ELR (cell line): ENCODE results near the gene ASL.
"Not testable (repeated sequence)": the region's sequence is repeated elsewhere in the genome, so short reads cannot be mapped to it uniquely, and the experiment has no call there.

Source experiments
- DNase-seq: peaks from one replicate; pipeline ENCODE4 v3.0.0-alpha.2; 2015; ENCODE audit warnings: low read depth

ASL gene

DNA sequence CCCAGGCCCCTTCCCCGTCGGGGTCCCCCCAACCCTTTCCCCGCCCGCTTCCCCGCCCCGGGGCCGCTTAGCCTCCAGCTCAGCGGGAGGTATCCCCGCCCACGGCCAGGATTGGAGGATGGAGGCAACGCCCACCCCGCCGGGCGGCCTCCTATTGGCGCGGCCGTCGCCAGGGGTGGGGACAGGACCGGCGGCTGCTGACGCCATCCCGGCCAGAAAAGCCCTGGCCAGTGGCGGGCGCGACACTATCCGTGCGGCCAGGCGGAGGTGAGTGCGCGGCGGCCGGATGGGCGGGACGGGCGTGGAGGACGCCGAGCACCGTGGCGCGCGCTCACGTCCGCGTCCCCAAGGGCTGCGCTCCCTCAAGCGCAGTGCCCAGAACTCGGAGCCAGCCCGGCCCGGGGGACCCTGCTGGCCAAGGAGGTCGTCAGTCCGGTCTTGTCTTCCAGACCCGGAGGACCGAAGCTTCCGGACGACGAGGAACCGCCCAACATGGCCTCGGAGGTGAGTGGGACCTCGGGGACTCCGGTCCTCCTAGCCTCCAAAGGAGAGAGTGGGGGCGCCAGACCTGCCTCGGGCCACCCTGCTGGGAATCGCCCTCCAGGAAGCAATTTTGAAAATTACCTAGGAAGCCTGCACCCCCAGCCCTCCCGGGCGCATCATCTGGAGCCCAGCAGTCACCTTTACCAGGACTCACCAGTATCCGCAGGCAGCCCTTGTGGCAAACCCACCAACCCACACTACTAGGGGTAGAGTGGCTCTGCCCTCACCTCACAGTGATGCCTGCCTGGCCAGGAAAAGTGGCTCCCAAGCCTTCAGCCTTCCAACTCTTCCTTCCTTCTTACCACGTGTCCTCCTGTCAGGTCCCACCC is at the start of gene ASL:
TSS of gene ASL (plus strand) at position 230 of the 872 bp plus-strand sequence. CDS start at position 493, 263 bp downstream.
- DNase-seq = peak; percentile 91

DNA sequence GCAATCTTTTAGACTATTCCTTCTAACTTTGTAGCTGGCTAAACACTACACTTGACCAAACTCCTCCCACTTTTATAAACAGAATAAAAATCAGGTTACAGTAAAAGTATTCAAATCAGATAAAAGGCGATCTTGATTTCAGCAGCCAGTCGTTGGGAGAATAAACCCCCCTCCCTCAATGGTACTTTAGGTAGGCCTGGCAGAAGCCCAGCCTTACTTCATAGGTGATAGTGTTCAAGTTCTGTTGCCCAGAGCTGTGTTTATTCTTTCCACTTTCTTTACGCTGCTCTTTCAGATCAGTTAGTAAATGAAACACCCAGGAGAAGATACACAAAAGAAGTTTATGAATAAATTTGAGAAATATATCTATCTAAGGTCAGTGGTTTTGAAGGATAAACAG is 47.3 kb upstream of the ASL start:
- DNase-seq = not testable (repeated sequence)

DNA sequence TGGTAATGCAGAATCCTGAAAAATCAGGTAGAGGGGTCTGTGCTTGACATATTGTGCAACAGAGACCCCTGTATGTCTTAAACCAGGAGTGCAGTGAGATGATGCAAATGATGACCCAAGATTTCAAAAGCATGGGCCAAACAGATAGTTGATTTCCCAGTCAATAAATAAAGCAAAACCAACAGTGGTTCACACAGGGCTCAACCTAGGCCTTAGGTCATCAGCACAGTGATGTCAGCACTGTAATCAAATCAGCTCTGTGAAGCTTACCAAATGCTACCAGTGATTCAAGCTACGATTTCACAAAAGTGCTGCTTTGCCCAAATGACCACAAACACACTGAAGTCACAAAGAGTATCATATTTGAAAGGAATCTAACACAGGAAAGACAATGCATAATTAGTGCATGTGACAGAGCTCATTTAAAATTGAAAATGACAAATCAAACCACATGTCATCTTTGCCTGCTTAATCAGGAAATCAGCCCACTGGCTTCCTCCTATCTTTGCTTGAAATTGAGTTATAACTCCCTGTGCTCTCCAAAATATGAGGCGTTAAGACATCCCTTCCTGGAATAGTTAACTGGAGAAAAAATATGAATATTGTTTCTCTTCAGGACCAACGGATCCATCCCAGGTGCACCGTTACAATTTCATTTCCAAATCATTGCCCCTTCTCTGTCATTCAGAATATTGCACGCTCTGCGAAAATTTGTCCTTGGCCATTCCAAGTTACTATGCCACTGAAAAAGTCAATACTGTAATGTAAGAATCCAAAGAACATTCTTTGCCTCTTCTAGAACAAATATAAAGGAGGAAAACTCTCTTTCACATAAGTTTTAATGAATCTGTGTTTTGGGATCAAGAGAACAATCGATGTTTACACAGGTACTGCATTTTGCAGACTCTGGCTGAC is 41.9 kb upstream of the ASL start:
- DNase-seq = no peak

DNA sequence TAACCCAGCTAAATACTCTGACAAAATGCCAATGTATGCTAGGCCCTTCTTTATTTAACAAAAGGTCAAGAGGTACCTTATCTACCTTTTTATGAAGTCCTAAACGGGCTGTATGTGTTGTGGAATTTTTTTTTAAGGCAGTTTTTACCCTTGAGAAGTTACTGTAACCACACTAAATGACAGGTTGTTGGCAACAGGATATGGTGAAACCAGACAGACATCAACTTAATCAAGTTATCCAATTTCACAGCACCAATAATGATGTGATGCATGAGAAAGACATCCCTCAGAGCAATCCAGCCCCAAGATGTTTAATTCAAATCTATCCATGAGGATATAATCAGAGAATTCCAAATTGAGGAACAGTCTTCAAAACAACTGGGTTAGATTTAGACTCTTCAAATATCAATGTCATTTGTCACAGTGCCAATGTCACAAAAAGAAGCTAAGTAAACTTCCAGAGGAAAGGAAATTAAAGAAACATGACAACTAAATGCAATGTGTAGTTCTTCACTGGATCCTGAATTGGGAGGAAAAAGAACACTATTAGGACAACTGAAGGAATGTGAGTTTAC is 41.1 kb upstream of the ASL start:
- DNase-seq = not testable (repeated sequence)

DNA sequence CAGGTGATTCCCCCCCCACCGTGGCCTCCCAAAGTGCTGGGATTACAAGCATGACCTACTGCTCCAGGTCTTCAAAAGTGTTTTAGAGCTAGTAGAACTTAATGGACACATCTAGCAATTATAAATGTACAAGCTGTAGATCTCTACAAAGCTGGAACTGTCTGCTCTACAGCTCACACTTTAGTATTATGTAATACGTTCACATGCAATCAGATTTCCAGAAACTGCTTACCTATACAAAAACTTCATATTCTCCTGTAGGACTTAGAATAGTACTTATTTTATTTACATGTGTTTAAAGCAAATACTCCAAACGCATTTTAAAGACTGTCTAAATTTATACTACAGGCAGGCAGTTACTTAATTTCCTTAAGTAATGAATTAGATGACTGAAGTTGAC is 39.2 kb upstream of the ASL start:
- DNase-seq = no peak

DNA sequence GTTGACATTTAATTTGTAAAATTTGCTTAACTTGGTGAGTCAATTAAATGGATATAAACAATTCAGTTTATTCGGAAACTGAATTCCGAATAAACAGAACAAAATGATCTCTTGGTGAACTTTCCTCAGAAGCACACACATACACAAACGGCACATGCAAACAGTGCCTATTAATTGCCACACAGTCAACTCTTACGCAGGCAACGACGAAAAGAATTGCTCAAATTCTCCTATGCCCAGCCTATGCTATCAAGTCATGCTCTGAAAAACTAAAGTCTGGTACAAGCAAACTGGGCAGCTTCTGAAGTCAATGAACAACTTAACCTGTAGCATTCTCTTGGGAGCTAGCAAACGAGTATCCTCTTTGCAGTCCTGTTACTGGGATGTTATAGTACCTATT is 38.8 kb upstream of the ASL start:
- DNase-seq = no peak

DNA sequence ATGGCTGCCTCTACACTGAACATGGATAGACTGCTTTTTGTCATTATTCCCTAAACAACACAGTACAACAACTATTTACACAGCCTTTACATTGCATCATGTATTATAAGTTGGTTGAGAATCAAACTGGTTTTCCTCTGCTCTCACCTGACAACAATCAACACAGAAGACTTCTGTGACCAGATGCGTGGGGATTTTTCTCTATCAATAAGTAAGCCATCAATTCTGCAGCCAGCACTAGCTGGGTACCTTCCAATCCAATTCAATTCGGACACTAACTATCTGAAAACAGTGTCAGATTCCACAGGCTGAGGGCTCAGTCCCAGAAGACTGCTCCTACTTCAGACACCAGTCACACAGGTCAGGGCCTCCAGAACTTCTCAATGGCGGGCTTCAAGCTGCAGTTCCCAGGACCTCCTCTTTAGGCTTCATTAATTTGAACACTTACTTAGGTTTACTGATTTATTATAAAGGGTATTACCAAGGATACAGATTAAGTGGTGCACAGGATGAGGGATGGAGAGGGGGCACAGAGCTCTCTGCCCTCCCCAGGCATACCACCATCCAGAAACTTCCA is 36.4 kb upstream of the ASL start:
- DNase-seq = no peak

DNA sequence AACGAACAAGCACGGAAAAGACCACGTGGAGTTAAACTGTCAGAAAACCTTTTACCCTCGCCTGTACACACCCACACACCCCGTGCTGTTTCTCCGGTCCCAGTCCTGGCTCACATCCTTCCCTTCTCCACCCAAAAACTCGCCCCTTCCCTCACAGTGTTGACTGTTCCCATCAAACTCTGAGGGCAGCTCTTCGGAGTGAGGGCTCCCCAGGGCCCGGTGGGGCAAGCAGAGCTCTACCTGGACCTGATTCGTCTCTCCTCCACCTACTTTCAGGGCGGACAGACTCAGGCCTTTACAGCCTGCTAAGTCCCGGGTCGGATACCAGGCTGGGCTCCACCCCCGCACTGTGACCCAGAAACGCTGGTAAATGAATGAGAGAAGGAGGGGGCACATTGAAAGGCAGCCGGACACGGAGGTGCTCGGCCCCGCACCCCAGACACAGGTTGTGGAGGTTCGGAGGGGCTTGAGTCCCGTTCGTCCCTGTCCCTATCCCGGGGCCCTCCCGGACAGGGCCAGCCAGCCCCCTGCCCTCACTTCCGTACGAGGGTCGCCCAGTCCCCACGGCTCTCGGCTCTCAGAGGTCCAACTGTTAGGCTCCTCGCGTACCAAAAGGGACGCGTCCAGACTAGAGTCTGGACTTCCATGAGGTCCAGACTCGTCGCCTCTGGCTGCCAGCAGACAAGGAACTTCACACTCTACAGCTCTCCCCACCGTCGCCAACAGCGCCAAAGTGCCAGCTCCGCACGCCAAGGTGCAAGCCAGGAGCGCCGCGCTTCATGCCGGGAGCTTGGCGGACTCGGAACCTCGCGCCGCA is 31.7 kb upstream of the ASL start:
- peak; percentile 12 for DNase-seq

DNA sequence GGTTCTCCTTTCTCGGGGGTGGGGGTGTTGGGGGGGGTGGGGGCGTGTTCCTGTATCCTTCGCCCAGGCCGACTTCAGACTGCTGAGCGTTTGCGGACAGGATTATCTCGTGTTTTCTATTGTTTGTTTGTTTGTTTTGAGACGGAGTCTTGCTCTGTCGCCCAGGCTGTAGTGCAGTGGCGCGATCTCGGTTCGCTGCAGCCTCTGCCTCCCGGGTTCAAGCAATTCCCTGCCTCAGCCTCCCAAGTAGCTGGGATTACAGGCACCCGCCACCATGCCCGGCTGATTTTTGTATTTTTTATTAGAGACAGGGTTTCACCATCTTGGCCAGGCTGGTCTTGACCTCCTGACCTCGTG is 31.1 kb upstream of the ASL start:
- not testable (repeated sequence) for DNase-seq

DNA sequence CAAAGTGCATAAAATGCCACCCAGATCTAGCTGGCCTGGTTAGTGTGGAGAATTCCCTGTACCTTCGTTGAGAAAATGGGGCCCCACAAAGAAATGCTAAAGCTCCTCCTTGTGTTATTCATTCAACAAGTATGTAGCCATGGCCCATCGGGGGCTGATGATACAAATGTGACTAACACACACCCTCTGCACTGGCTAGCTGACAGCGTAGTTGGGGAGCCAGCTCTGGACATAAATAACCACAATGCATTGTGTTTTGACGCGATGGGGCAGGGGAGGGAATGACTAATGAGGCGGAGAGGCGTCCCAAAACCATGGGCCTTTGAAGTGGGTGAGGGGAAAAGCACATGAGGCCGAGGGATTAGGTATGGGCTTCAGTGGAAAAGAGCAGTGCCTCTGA is 28.2 kb upstream of the ASL start:
- peak; percentile 96 for DNase-seq

DNA sequence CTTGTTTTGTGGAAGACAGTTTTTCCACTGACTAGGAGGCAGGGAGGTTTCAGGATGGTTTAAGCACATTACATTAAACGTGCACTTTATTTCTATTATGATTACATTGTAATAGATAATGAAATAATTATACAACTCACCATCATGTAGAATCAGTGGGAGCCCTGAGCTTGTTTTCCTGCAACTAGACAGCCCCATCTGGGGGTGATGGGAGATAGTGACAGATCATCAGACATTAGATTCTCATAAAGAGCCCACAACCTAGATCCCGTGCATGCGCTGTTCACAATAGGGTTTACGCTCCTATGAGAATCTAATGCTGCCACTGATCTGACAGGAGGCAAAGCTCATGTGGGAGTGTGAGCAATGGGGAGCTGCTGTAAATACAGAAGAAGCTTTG is 25.7 kb upstream of the ASL start:
- DNase-seq = not testable (repeated sequence)

DNA sequence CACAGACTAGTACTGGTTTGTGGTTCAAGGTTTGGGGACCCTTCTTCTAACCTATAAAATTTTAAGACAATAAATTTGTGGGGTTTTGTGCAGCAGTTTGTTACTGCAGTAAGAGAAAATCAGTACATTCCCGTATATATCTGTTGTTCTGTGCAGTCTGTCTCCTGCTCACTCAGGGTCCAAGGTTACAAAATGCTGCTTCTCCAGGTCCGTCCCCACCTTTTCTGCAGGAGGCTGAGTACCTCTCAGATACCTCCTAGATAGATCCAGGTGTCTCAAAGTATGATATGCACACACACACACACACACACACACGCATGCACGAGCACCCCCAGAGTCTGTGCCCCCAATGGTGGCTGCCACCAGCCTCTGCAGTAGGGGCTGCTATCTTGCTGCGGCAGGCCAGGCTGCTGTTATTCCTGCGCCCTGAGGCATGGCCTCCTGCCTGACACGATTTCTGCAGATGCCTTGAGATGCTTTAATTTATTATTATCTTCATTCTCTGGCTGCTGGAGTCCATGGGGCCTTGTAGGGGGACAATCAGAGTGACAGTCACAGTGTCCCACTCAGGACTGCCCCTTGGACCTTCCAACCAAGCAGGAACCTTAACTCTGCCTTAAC is 25.2 kb upstream of the ASL start:
- no peak for DNase-seq

DNA sequence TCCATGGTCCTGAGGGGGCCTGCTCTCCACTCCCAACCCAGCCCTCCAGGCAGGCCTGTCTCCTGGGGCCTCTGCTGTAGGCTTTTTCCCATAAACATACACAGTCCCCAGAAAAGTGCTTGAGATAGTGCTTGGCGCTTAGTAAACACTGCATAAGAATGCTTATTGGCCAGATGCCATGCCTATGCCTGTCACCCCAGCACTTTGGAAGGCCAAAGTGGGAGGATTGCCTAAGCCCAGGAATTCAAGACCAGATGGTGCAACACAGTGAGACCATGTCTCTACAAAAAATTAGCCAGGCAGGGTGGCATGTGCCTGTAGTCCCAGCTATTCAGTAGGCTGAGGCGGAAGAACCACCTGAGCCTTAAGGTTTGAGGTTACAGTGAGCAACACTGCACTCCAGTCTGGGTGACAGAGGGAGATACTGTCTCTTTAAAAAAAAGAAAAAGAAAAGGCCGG is 24.6 kb upstream of the ASL start:
- DNase-seq = peak; percentile 87

DNA sequence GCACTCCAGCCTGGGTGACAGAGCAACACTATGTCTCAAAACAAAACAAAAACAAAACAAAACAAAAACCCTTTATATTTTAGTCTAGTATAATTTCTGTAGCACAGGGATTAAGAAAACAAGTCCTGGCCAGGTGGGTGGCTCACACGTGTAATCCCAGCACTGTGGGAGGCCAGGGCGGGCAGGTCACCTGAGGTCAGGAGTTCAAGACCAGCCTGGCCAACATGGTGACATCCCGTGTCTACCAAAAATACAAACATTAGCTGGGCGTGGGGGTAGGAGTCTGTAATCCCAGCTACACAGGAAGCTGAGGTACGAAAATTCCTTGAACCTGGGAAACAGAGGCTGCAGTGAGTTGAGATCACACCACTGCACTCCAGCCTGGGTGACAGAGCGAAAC is 23.2 kb upstream of the ASL start:
- no peak for DNase-seq

DNA sequence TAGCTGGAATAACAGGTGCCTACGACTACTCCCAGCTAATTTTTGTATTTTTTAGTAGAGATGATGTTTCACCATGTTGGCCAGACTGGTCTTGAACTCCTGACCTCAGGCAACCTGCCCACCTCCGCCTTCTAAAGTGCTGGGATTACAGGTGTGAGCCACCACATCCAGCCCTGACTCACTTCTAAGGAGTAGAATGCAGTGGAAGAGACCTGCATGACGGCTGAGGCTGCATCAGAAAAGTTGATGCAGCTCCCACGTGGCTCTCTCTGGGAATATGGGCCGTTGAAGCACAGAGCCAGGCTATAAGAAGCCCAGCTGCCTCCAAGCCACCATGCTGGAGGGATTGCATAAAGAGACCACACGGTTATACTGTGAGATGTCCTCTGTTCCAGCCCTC is 21.6 kb upstream of the ASL start:
- no peak for DNase-seq

DNA sequence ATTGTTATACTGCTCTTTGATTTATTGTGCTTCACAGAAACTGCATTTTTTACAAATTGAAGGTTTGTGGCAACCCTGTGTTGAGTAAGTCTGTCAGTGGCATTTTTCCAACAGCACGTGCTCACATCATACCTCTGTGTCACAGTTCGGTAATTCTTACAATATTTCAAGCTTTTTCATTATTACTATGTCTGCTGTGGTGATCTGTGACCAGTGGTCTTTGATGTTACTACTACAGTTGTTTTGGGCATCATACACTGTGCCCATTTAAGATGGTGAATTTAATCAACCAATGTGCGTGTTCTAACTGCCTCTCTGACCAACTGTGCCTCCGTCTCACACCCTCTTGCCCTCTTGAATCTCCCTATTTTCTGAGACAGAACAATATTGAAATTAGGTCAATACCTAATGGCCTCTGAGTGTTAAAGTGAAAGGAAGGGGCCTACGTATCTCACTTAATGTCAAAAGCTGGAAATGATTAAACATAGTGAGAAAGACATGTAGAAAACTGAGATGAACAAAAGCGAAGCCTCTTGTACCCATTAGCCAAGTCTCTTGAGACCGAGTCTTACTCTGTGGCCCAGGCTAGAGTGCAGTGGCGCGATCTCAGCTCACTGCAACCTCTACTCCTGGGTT is 20.2 kb upstream of the ASL start:
- peak; percentile 72 for DNase-seq

DNA sequence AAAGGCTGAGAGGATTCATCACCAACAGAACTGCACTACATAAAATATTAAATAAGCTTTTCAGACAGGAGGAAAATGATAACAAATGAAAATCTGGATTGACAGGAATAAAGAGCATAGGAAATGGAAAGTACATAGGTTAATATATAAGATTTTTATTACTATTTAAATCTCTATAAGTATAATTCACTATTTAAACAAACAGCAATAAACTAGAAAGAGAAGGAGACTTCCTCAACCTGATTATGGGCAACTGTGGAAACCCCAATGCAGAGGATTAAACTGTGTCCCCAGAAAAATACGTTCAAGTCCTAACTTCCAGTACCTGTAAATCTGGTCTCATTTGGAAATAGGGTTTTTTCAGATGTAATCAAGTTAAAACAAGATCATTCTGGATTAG is 14.8 kb upstream of the ASL start:
- no peak for DNase-seq

DNA sequence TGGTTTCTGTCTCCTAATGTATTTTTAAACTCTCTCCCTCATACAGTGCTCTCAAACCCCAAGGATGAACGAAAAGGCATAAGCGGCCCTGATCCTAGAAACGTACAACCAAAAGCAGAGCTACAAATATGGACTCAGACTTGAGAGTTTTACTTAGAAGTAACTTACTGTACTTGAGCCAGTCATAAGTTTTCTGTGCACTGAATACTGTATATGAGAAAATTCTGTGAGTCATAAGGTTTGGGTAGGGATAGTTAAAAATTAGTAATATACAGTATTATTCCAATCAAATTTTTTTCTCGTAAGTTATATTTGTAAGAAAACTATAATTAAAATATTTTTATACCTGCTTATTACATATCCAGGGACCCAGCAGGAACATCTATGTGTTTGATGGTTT is 5.9 kb upstream of the ASL start:
- DNase-seq = peak; percentile 32

DNA sequence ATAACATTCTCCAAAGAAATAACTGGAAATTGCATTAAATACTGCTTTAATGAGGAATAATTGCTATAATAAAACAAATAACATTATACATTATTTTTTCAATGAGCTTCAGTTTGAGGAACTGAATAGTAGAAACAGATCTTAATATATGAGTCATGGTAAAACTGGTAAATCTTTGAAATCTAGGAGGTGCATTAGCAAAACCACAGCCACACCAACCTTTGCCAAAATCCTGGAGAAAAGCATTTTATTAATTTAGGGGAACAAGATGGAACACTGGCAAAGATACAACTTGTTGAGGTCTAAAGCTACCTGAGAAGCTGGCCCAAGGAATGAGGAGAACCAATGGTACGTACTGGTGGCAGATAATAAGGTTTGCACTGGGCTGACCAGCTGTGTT is 5.4 kb upstream of the ASL start:
- no peak for DNase-seq

DNA sequence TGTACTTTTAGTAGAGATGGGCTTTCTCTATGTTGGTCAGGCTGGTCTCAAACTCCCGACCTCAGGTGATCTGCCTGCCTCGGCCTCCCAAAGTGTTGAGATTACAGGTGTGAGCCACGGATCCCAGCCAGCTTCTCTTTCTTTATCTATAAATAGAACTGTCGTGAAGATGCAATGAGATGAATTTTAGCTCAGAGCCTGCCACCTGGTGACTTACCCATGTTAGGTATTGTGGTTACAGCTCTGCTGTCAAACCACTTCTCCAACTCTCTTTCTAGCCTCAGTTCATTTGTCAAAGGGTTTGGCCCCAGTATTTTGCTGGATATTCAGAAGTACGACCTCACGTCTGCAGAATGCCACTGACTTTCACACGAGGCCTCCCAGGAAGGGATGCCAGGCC is 3.4 kb upstream of the ASL start:
- DNase-seq = not testable (repeated sequence)
